Hippocampal formation (tissue), 2 donors: ENCODE results near the gene CFC1.
"Not testable (repeated sequence)": the region's sequence is repeated elsewhere in the genome, so short reads cannot be mapped to it uniquely, and the experiment has no call there.

Experiments used
- DNase-seq, 2 donors: peaks; one replicate each; lab custom pipeline; 2025; lab: John Stamatoyannopoulos, UW

Gene CFC1

DNA sequence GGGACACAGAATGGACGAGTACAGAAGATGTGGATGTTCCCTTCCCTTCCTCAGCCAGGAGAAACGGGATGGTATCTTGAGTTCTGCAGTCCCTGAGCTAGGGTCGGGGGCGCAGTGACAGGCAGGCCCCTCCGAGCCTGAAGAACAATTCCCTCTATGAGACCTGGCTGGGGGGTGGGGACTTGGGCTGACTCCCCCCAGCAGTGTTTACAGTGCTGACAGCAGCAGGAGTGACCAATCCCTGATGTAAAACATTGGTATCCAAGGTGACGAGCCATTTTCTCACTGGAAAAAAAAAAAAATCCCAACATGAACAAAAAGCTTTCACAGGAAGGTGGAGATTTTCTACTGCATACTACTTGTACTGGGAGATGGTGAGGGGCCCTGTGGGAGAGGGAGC lies at the start of gene CFC1:
Gene CFC1 (minus strand): TSS at position 183 of the 400 bp plus-strand sequence. CDS start 288 bp downstream, outside the sequence.
- not testable (repeated sequence) for DNase-seq

DNA sequence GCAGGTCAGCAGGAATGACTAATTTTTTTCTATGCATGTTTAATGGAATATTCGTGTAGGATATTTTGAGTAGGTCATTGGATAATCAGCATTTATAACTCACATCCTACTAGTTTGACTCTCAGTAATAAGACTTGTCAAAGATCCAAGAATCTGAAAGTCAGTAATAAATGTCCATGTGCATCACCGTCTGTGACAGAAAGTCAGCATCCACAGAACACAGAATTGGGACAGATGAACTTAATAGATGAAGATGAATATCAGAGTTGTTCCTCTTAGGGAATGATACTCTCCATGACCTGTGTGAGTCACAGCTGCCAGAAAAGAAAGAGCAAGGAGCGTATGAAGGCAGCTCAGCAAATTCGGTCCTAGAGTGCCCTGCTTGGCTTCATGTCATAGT lies 42.3 kb upstream of the CFC1 start:
- not testable (repeated sequence) for DNase-seq

- DNase-seq = not testable (repeated sequence)
Observed at GRCh38 chr2:130638973-130639372, 39.6 kb upstream of the CFC1 start.

GRCh38 chr2:130628784-130629475 lies 29.6 kb upstream of the CFC1 start:
- not testable (repeated sequence) for DNase-seq

GRCh38 chr2:130611140-130611539 lies 11.8 kb upstream of the CFC1 start, which contains the start of gene POTEJ:
Gene POTEJ (plus strand): TSS chr2:130611440. CDS start chr2:130611533, 93 bp downstream.
- not testable (repeated sequence) for DNase-seq

DNA sequence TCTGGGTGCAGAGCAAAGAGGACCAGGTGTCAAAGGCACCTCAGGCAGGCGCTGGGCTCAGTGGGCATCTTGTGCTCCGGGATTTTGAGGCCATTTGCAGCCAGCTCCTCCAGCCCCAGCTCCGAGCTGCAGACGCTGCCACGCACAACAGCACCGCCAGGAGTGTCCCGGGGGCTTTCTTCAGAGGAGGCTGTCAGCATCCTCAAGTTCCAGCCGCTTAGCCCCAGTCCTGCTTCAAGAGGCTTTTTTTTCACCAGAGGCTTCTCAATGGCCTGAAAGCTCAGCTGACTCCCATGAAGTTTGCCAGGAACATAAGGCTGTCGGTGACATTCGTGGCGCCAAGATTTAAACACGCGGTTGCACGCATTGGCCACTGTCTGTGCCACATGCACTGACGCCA lies 11.1 kb upstream of the CFC1 start:
- not testable (repeated sequence) for DNase-seq

DNA sequence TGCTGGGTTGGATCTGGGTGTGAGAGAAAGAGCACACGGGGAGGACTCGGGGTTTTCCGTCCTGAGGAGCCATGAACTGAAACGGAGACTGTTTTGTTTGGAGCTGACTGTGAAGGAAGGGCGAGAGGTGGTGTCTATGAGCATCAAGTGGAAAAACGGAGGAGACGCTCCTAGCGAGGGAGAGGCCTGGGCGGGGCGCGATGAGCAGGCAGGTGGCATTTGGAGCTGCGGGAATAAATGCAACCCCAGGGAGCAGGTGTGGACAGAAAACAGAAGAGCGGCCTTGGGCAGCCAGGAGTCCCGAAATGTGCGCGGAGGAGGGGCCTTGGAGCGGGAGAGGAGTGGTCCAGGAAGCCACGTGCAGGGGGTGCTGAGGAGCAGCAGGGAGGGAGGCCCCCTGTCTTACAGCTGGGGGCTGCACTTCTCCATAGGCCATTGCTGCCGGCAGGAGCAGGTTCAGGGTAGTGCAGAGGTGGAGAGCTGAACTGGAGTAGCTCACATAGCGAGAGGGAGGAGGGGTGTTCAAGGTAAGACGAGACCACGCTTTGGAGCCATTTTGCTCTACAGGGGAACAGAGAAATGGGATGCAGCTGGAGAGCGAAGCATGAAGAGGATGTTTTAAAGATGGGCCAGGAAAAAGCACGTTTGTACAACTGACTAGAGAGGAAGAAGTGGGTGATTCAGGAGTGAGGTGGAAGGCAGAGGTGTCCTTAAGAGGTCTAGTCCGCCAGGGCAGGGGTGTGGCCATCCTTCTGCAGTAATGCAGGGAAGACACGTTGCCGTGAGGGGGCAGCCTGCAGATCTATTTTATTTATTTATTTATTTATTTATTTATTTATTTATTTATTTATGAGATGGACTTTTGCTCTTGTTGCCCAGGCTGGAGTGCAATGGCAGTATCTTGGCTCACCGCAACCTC lies 9.9 kb upstream of the CFC1 start:
- DNase-seq = not testable (repeated sequence)

- DNase-seq = not testable (repeated sequence)
Observed at GRCh38 chr2:130608276-130609001, 9.1 kb upstream of the CFC1 start.

GRCh38 chr2:130601648-130602302 lies 2.4 kb upstream of the CFC1 start:
- DNase-seq = not testable (repeated sequence)

- not testable (repeated sequence) for DNase-seq
Observed at GRCh38 chr2:130599926-130600325, 551 bp upstream of the CFC1 start.

DNA sequence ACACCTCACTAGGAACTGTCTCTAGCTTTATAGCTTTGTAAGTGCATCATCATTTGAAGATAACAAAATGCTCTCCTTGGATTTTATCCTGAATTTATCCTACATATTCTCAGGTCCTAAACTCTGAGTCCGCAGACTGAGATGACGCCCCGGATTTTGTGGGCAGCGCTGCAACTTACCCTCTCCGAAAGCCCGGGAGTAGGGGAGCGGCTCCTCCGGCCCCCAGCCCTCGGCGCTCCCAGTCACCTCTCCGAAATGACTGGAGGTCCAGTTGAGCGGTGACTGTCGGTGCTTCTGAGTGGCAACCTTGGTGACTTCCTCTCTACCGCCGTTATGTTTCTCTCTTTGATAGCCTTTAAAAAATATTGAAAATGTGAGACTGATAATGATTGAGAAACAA lies 912 bp downstream of the CFC1 start:
- DNase-seq = not testable (repeated sequence)

DNA sequence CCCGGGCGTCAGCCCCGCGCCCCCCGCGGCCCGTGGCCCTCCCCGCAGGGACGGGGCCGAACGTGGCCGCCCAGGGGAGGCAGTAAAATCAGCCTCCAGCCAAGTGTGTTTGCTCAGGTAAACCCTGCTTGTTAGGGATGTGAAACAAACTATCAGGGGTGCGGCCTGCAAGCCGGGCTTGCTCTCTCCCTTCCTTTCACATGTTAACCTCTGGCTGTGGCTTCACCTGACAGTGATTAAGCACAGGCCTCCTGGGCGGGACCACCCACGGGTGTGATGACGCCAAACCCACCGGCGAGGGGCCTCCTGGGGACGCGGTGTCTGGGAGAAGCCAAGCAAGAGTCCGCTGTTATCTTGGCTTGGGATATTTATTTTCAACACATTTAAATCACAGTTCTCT lies 1.4 kb downstream of the CFC1 start:
- not testable (repeated sequence) for DNase-seq

DNA sequence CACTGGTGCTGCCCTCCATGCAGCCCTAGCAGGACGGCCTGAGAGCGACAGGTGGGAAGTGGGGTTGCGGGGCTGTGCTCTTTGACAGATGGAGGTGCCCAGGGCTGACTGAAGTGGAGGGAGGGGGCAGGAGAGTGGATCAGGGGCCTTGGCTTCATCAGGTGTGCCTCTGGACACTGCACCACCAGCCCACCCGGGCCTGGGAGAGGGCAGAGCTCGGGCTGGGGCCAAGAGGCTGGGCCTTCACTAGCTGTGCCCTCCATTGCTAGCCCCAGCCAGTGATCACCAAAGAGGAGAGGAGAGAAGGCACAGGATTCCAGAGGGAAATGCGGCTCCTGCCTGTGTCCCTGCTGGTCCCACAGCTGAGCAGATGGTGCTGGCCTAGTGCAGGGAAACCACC lies 2.6 kb downstream of the CFC1 start:
- DNase-seq = not testable (repeated sequence)

GRCh38 chr2:130594011-130594410 lies 5.4 kb downstream of the CFC1 start:
- not testable (repeated sequence) for DNase-seq

DNA sequence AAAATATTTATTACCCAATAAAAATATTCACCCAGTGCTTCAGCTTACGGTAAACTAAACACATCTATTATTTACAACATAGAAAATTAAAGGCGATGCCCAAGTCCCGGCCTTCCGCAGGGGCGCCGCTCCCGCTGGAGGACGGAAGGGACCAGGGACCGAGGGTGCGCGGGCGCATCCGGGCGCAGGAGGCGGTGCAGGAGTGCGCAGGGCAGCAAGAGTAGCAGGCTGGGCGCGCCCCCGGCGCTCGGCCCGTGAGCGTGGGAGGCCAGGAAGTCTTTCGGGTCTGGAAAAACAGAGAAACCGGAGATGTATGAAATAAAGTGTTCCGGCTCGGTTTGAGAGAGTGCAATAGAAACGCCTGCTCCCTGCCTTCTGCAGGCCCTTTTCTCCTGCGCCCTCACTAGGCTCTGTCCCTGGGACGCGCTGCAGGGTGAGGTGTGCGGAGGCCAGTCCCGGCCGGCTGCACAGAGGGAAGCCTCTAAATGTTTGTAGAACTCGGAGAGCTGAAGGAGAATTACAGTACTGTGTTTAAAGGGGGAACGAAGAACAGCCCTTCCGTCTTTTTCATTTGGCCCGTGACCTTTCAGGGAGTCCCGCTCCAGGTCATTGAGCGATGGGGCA lies 6.5 kb downstream of the CFC1 start:
- DNase-seq = not testable (repeated sequence)

DNA sequence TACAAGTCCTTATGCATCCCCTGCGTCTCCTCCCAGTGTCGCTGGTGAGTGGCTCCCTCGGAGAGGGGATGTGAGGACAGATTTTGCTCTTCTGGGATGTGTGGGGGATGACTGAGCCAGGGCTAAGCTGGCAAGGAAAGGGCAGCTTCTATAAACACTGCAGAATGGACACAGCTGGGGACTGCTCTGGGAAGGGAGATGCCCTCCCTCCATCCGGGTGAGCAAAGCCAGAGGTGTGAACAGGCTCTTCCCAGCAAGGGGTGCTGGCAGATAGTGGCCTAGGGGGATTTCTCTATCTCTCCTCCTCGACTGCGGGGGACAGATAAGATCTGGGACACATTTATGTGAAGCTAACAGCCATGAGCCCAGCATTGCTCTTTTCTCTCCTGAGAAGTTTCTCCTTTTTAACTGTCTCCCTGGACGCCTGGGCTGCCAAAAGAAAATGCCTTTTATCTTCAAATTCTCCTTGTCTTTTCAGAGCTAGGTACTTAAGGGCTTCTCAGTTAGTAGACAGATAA lies 8.5 kb downstream of the CFC1 start:
- not testable (repeated sequence) for DNase-seq

DNA sequence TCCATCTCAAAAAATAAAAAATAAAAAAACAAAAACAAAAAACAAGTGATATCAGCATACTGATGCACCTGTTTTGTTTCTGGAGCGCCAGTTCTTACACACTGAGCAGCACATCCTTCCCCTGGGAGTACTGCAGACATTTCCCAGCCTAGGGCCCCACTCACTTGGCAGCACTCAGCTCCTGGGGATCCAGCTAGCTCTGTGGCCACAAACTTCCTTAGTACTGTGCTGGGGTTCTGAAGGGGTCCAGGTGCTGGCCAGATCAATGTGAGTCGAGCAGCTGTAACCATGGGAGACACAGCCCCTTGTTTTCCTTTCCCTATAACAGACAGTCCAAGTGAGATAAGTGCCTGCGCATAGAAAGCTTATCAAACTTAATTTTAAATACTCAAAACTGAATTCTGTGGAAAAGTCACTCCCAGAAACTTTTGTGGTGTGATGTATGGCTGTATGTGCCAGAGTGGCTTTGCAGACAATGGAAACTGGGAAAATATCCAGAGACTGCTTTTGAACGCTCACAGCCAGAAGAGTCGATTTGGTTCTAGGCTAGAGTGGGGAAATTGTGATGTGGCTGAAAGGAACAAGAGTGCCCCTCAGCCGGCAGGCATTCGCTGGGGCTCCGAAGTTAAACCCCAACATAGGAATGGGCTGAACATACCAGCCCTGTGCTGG lies 9.1 kb downstream of the CFC1 start:
- DNase-seq = not testable (repeated sequence)

GRCh38 chr2:130588688-130589458 lies 10.5 kb downstream of the CFC1 start:
- DNase-seq = not testable (repeated sequence)

DNA sequence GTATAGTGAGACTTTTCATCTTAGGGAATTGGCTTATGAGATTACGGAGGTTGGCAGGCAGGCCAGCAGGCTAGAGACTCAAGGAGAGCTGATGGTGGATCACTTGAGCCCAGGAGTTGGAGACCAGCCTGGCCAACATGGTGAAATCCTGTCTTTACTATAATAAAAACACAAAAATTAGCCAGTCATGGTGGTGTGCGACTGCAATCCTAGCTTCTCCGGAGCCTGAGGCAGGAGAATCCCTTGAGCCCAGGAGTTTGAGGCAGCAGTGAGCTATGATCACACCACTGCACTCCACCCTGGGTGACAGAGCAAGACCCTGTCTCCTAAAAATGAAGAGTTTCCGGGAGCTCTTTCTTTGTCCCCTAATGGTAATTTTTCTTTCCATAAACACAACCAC lies 14.6 kb downstream of the CFC1 start:
- DNase-seq = not testable (repeated sequence)
